GM19025 (cell line): ENCODE results near the gene PRR15L.
"Not testable (repeated sequence)": the region's sequence is repeated elsewhere in the genome, so short reads cannot be mapped to it uniquely, and the experiment has no call there.

Source experiments
- ATAC-seq: cut with Tn5 transposase; IDR thresholded peaks from one replicate; pipeline ENCODE4 v1.9.1; 2021; ENCODE audit warnings: mild to moderate bottlenecking, low read depth, moderate library complexity; ENCODE audit not compliant: unreplicated experiment

PRR15L gene

GRCh38 chr17:47989159-47989558 is 31.5 kb upstream of the PRR15L start:
- no peak for ATAC-seq

- not testable (repeated sequence) for ATAC-seq
Observed at GRCh38 chr17:47988445-47988844, 30.8 kb upstream of the PRR15L start.

GRCh38 chr17:47987240-47987835 is 29.7 kb upstream of the PRR15L start:
- no peak for ATAC-seq

- ATAC-seq, result no peak
Observed at GRCh38 chr17:47986520-47986919, 28.8 kb upstream of the PRR15L start.

- no peak for ATAC-seq
Observed at GRCh38 chr17:47983492-47984223, 26.0 kb upstream of the PRR15L start.

GRCh38 chr17:47982645-47983390 is 25.1 kb upstream of the PRR15L start:
- no peak for ATAC-seq

GRCh38 chr17:47982091-47982617 is 24.5 kb upstream of the PRR15L start:
- no peak for ATAC-seq

- ATAC-seq, result no peak
Observed at GRCh38 chr17:47981462-47981861, 23.8 kb upstream of the PRR15L start.

GRCh38 chr17:47980541-47980940 is 22.9 kb upstream of the PRR15L start:
- no peak for ATAC-seq

- no peak for ATAC-seq
Observed at GRCh38 chr17:47978324-47978723, 20.6 kb upstream of the PRR15L start.

- no peak for ATAC-seq
Observed at GRCh38 chr17:47975823-47976205, 18.1 kb upstream of the PRR15L start.

GRCh38 chr17:47975189-47975822 is 17.6 kb upstream of the PRR15L start:
- ATAC-seq, result no peak

- no peak for ATAC-seq
Observed at GRCh38 chr17:47973541-47973940, 15.9 kb upstream of the PRR15L start.

GRCh38 chr17:47970725-47971499 is 13.2 kb upstream of the PRR15L start, which contains the start of gene CDK5RAP3:
CDK5RAP3 (plus strand) TSS chr17:47971113; CDS start chr17:47971147, 34 bp downstream.
- peak; percentile 98 for ATAC-seq

GRCh38 chr17:47969930-47970724 is 12.4 kb upstream of the PRR15L start:
- ATAC-seq, result no peak

GRCh38 chr17:47968836-47969235 is 11.2 kb upstream of the PRR15L start:
- no peak for ATAC-seq

- no peak for ATAC-seq
Observed at GRCh38 chr17:47967607-47968252, 10.0 kb upstream of the PRR15L start.

- no peak for ATAC-seq
Observed at GRCh38 chr17:47966079-47966519, 8.4 kb upstream of the PRR15L start.

- ATAC-seq, result no peak
Observed at GRCh38 chr17:47964856-47965255, 7.2 kb upstream of the PRR15L start.
